ENCODE results near the gene FRMD4B. TPM values are rescaled to one million over a fixed set of nuclear protein-coding genes. Genes with fewer than 3 reads are reported as not detected.
A peak's percentile ranks its signal among the peaks of the same experiment; 100 is the strongest.

FRMD4B gene
- total and polyA plus RNA-seq, 7 donors, result 8.2 to 21.5 (median 13.2) TPM

DNA sequence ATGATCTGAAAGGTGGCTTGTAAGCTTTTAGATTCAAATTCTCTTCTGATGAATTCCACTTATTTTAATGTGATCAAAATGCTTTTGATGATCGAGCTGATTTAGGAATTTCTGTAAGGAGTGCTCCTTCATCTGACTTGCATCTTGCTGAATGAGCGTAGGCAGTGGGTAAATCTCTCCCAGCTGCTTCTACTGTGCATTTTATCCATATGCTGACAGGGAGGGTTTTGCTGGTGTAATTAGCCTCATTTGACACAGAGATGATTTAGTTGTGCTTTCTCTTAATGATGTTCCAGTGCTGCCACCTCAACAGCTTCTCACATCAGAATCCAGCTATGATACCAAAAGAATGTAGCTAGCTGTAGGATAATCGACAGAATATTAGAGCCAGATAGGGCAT, 259.7 kb downstream of the FRMD4B start:
- intact Hi-C loops (cut with DNase I), result no loop called here
- H3K27ac ChIP-seq, result no peak overlapping the region
- no peaks in the 10 kb centered on the region for H3K36me3 ChIP-seq
- H3K27me3 ChIP-seq, result no peaks in the 10 kb centered on the region
- H3K9me3 ChIP-seq, result no peaks in the 10 kb centered on the region
- no peak overlapping the region for H3K4me3 ChIP-seq
- 91% methylated on average over 3 of the region's 3 CpGs for WGBS, 2 donors
- no peaks in the 10 kb centered on the region for H3K4me1 ChIP-seq
- DNase-seq, result no peak
- TF ChIP-seq POLR2A (IDR thresholded peaks at IDR 0.05), result no peak
- TF ChIP-seq, protein P1, sequence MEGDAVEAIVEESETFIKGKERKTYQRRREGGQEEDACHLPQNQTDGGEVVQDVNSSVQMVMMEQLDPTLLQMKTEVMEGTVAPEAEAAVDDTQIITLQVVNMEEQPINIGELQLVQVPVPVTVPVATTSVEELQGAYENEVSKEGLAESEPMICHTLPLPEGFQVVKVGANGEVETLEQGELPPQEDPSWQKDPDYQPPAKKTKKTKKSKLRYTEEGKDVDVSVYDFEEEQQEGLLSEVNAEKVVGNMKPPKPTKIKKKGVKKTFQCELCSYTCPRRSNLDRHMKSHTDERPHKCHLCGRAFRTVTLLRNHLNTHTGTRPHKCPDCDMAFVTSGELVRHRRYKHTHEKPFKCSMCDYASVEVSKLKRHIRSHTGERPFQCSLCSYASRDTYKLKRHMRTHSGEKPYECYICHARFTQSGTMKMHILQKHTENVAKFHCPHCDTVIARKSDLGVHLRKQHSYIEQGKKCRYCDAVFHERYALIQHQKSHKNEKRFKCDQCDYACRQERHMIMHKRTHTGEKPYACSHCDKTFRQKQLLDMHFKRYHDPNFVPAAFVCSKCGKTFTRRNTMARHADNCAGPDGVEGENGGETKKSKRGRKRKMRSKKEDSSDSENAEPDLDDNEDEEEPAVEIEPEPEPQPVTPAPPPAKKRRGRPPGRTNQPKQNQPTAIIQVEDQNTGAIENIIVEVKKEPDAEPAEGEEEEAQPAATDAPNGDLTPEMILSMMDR (IDR thresholded peaks at IDR 0.05), result no peak
- no peak for TF ChIP-seq POLR2AphosphoS5 (IDR thresholded peaks at IDR 0.05)
- no peak for TF ChIP-seq EP300 (IDR thresholded peaks at IDR 0.05)

- intact Hi-C loops (cut with DNase I), result no loop called here
- no peaks in the 10 kb centered on the region for H3K4me1 ChIP-seq
- H3K27ac ChIP-seq, result peak within 1 kb of the TSS in 1 of 4 donors; percentile 9
- H3K9me3 ChIP-seq, result no peaks in the 10 kb centered on the region
- no peak within 1 kb of the TSS for H3K4me3 ChIP-seq
- no peaks in the 10 kb centered on the region for H3K27me3 ChIP-seq
- H3K36me3 ChIP-seq, result no peaks in the 10 kb centered on the region
- TF ChIP-seq POLR2A (IDR thresholded peaks at IDR 0.05) (no peak), POLR2AphosphoS5 (IDR thresholded peaks at IDR 0.05) (no peak), EP300 (IDR thresholded peaks at IDR 0.05) (no peak)
- TF ChIP-seq, protein P1 (IDR thresholded peaks at IDR 0.05), result no peak
- 80 to 82% methylated on average over 3 of the region's 3 CpGs for WGBS, 2 donors
- no peak for DNase-seq
Observed at GRCh38 chr3:69122403-69122802, 263.5 kb downstream of the FRMD4B start, which contains the start of gene LMOD3. Gene LMOD3 (minus strand): TSS chr3:69122595. CDS start chr3:69122386, 209 bp downstream.

DNA sequence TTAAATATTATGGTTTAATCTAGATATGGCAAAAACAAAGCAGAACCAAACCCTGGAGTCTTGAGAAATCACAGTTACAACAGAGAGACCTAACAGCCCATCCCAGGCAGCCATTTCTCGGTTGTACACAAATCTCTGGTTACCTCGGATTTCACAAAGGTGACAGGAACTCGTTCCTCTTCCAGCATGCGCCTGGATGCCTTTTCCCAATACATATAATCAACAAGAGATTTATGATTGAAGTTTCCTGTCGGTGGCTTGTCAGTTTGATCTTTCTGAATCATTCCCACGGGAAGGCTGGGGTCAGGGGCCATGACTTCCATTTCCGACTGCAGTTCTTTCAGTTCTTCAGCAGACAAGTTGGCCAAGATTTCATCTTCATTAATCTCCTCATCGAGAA, 263.9 kb downstream of the FRMD4B start:
- intact Hi-C loops (cut with DNase I), result no loop called here
- Histone ChIP-seq H3K36me3 (no peaks in the 10 kb centered on the region), H3K4me3 (no peak overlapping the region), H3K9me3 (no peaks in the 10 kb centered on the region), H3K27me3 (no peaks in the 10 kb centered on the region), H3K27ac (peak overlapping the region in 1 of 4 donors; percentile 9), H3K4me1 (no peaks in the 10 kb centered on the region)
- 61 to 69% methylated on average over 8 of the region's 8 CpGs for WGBS, 2 donors
- DNase-seq, result no peak
- TF ChIP-seq POLR2A (IDR thresholded peaks at IDR 0.05) (no peak), EP300 (IDR thresholded peaks at IDR 0.05) (no peak), POLR2AphosphoS5 (IDR thresholded peaks at IDR 0.05) (no peak)
- TF ChIP-seq, protein P1 (IDR thresholded peaks at IDR 0.05), result no peak

DNA sequence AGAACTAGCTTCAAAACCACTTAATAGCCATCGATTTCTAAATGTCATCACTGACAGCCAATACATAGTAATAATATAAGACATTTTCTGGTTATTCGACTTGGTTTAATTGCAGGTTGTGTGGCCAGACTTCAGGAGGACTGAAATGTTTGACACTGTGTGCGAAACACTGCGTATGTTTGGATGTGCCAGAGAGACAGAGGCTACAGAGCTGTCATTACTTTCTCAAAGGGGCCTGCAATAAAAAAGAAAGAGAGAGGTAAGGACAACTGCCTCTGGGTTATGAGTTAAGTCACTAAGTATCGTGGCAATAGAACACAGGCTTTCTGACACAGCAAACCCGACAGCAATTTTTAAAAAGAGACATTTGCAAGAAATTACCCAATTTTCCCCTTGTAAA, 264.4 kb downstream of the FRMD4B start:
- no peak for DNase-seq
- H3K36me3 ChIP-seq, result no peaks in the 10 kb centered on the region
- H3K27ac ChIP-seq, result no peak overlapping the region
- H3K4me3 ChIP-seq, result no peak overlapping the region
- H3K4me1 ChIP-seq, result no peaks in the 10 kb centered on the region
- intact Hi-C loops (cut with DNase I), result no loop called here
- no peak for TF ChIP-seq POLR2AphosphoS5 (IDR thresholded peaks at IDR 0.05)
- TF ChIP-seq, protein P1 (IDR thresholded peaks at IDR 0.05), result no peak
- TF ChIP-seq POLR2A (IDR thresholded peaks at IDR 0.05), result no peak
- no peaks in the 10 kb centered on the region for H3K27me3 ChIP-seq
- 84 to 88% methylated on average over 6 of the region's 6 CpGs for WGBS, 2 donors
- no peaks in the 10 kb centered on the region for H3K9me3 ChIP-seq

GRCh38 chr3:69120879-69121464, 264.9 kb downstream of the FRMD4B start:
- no peak overlapping the region for H3K4me3 ChIP-seq
- intact Hi-C loops (cut with DNase I), result no loop called here
- 0 to 6% methylated on average over 1 of the region's 1 CpG for WGBS, 2 donors

More at GRCh38 chr3:69120879-69121464, 264.9 kb downstream of the FRMD4B start:
- DNase-seq, result peak; percentile 77
- Histone ChIP-seq H3K4me1 (no peaks in the 10 kb centered on the region), H3K9me3 (no peaks in the 10 kb centered on the region), H3K27me3 (no peaks in the 10 kb centered on the region), H3K36me3 (no peaks in the 10 kb centered on the region), H3K27ac (no peak overlapping the region)
- TF ChIP-seq EP300 (IDR thresholded peaks at IDR 0.05) (no peak), POLR2A (IDR thresholded peaks at IDR 0.05) (no peak), POLR2AphosphoS5 (IDR thresholded peaks at IDR 0.05) (no peak)
- TF ChIP-seq, protein P1 (IDR thresholded peaks at IDR 0.05), result peak; percentile 45 to 94 (median 77)
